ENCODE data around the gene C1orf167.
A peak's percentile ranks its signal among the peaks of the same experiment; 100 is the strongest.

Gene C1orf167

GRCh38 chr1:11746092-11746491 is 15.9 kb upstream of the C1orf167 start:
- no peak overlapping the region for H3K27ac Mint-ChIP-seq
- H3K27me3 Mint-ChIP-seq = no peaks in the 10 kb centered on the region
- H3K9me3 Mint-ChIP-seq = no peaks in the 10 kb centered on the region
- no peak overlapping the region for H3K4me3 Mint-ChIP-seq
- H3K4me1 Mint-ChIP-seq (ENCODE audit: low read depth) = peaks cover 25% of the 10 kb centered on the region
- H3K36me3 Mint-ChIP-seq (ENCODE audit: low read depth) = peaks cover 4% of the 10 kb centered on the region

DNA sequence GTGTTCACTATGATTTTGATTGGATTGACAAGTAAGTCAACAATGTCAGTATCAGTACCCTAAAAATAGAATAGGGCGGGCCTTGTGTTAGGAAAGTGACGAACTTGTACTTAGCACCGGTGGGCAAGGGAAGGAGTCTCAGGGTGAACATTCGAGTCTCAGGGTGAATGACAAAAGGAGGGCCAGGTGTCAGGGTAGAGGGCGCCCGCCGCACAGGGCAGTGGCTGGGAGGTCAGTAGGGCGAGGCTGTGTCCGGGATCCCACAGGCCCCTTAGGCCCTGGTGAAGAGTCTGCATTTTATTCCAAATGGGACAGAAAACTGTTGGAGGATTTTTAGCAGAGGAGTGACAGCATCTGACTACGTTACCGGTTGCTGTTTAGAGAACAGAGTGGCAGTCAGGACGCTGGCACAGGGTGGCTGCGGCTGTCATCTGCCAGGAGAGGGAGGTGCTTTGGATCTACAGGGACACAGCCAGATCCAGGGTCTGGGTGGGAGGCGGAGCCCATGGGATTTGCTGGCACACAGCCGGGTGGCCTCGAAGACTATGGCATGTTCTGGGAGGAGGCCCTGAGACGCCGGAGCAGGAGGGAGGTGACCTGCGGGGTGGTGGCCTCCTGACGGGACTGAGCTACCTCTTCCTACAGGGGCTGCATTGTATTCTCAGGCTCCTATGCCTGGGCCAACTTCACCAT is 15.1 kb upstream of the C1orf167 start:
- Mint-ChIP-seq H3K36me3 (ENCODE audit: low read depth) (peaks cover 4% of the 10 kb centered on the region), H3K27me3 (no peaks in the 10 kb centered on the region), H3K9me3 (no peaks in the 10 kb centered on the region), H3K4me3 (no peak overlapping the region), H3K4me1 (ENCODE audit: low read depth) (peaks cover 17% of the 10 kb centered on the region), H3K27ac (no peak overlapping the region)

DNA sequence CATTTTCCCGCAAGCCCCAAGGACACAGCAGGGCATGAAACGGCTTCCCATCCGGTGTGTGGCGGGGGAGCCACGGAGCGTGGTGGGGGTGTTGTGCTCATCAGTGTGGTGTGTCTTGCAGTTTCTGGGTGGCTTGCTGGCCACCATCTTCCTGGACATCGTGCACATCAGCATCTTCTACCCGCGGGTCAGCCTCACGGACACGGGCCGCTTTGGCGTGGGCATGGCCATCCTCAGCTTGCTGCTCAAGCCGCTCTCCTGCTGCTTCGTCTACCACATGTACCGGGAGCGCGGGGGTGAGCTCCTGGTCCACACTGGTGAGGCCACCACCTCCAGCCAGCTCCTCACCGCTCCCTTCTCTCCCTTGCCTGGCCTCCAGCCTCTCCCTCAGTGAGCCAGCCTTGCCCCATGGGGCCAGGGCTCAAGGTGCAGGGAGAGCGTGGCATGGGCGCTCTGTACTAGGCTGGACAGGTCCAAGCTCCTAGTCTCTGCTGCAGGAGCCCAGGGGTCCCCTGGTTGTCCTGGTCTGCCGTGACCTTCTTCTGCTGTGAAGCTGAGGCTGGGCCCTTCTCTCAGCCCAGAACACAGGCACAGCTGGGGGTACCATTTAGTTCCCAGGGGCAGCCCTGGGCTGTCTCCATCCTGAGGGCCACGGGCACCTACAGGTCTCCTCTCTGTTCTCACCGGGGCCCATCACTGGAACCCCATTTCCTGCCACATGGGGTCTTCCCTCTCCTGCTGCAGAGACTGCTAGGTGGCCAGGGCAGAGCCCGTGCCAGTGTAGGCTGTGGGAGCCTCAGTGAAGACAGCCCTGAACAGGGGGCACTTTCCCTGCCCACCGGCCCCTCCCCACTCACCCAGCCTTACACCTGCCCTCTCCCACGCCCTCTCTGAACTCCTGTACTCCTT is 13.4 kb upstream of the C1orf167 start:
- H3K27me3 Mint-ChIP-seq = no peaks in the 10 kb centered on the region
- no peak overlapping the region for H3K4me3 Mint-ChIP-seq
- H3K4me1 Mint-ChIP-seq (ENCODE audit: low read depth) = peaks cover 6% of the 10 kb centered on the region
- peak overlapping the region; percentile 65 for H3K27ac Mint-ChIP-seq
- H3K36me3 Mint-ChIP-seq (ENCODE audit: low read depth) = peaks cover 4% of the 10 kb centered on the region
- H3K9me3 Mint-ChIP-seq = no peaks in the 10 kb centered on the region

GRCh38 chr1:11749203-11749689 is 12.7 kb upstream of the C1orf167 start:
- Mint-ChIP-seq H3K27ac (peak overlapping the region; percentile 65), H3K4me3 (no peak overlapping the region), H3K9me3 (no peaks in the 10 kb centered on the region), H3K4me1 (ENCODE audit: low read depth) (peaks cover 6% of the 10 kb centered on the region), H3K27me3 (no peaks in the 10 kb centered on the region), H3K36me3 (ENCODE audit: low read depth) (peaks cover 4% of the 10 kb centered on the region)

DNA sequence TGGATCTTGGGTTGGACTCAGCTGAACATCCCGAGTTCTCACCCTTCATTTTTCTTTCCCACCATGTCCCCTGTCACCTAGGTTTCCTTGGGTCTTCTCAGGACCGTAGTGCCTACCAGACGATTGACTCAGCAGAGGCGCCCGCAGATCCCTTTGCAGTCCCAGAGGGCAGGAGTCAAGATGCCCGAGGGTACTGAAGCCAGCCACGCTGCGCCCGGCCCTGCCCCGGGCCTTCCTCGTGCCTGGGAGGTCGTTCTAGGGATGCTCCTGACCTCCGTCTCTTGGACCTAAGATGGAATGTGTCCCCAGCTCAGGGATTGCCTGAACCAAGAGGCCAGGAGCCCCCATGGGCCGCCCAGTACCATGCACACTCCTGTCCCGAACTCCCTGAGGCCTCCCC is 12.0 kb upstream of the C1orf167 start:
- no peaks in the 10 kb centered on the region for H3K27me3 Mint-ChIP-seq
- H3K4me3 Mint-ChIP-seq = no peak overlapping the region
- no peak overlapping the region for H3K27ac Mint-ChIP-seq
- H3K9me3 Mint-ChIP-seq = no peaks in the 10 kb centered on the region
- peaks cover 6% of the 10 kb centered on the region for H3K4me1 Mint-ChIP-seq (ENCODE audit: low read depth)
- peaks cover 4% of the 10 kb centered on the region for H3K36me3 Mint-ChIP-seq (ENCODE audit: low read depth)

DNA sequence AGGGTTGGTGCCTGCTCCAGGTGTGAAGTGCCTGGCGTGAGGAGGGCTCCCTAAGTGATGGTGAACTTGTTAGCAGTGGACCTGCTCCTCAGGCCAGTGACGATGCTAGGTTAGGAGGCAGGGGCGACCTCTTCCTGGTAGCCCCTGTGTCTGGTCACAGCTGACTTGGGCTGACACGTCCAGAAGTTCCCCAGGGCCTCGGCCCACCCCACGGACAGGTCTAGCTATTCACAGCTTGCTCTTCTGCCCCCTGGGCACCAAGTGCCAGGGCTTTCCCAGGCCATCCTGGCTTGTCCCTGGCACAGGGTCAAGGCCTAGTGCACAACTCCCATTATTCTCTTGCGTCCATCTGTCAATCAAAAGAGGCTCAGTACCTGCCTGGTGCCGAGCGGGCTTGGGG is 10.9 kb upstream of the C1orf167 start:
- Mint-ChIP-seq H3K4me1 (ENCODE audit: low read depth) (peaks cover 6% of the 10 kb centered on the region), H3K36me3 (ENCODE audit: low read depth) (peaks cover 4% of the 10 kb centered on the region), H3K9me3 (no peaks in the 10 kb centered on the region), H3K4me3 (no peak overlapping the region), H3K27me3 (no peaks in the 10 kb centered on the region), H3K27ac (no peak overlapping the region)

DNA sequence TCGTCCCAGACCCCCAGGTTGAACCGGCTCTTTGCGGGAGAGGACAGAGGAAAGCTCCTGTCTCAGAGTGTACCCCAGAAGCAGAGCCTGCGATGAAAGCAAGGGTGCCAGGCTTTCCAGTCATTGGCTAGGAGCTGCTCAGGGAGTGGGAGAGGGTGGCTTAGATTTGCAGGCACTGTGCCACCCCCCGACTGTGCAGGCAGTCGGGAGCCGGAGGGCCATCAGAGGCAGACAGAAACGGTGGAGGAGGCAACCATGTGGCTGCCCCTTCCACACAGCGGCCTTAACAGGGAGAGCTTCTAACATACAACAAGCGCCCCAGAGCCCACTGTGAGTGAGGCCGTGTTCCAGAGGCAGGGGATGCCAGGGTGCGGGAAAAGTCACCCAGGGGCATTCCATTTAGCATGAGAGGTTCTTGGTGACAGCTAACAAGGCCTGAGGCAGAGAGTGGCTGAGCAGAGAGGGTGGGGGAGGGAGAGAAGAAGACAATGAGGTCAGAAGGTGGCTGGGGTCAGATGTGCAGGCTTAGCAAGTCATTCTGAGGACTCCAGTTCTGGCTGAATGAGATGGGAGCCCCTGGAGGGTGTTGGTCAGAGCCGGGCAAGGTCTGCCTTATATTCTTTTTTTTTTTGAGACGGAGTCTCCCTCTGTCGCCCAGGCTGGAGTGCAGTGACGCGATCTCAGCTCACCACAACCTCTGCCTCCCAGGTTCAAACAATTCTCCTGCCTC is 9.5 kb upstream of the C1orf167 start:
- Mint-ChIP-seq H3K9me3 (no peaks in the 10 kb centered on the region), H3K4me1 (ENCODE audit: low read depth) (peaks cover 6% of the 10 kb centered on the region), H3K27me3 (no peaks in the 10 kb centered on the region), H3K27ac (no peak overlapping the region), H3K36me3 (ENCODE audit: low read depth) (no peaks in the 10 kb centered on the region), H3K4me3 (no peak overlapping the region)

GRCh38 chr1:11753555-11754208 is 8.3 kb upstream of the C1orf167 start:
- Mint-ChIP-seq H3K4me3 (no peak overlapping the region), H3K27ac (no peak overlapping the region), H3K36me3 (ENCODE audit: low read depth) (no peaks in the 10 kb centered on the region), H3K27me3 (no peaks in the 10 kb centered on the region), H3K4me1 (ENCODE audit: low read depth) (peaks cover 6% of the 10 kb centered on the region), H3K9me3 (no peaks in the 10 kb centered on the region)

DNA sequence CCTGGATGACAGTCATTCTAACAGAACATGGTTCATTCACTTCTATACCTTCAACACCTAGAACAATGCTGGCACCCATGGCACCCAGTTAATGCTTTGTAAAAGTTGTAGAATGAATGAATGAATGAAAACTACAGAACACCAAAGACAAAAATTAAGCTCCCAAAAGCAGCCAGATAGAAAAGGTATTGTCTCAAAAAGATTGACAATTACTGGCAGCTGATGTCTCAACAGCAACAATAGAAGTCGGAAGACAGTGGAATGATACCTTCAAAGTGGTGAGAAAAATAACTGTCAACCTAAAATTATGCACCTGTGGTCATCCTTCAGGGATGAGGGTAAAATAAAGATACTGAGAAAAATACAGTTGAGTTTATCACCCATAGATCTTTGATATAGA is 4.9 kb upstream of the C1orf167 start:
- Mint-ChIP-seq H3K4me1 (ENCODE audit: low read depth) (peaks cover 3% of the 10 kb centered on the region), H3K4me3 (no peak overlapping the region), H3K27ac (no peak overlapping the region), H3K36me3 (ENCODE audit: low read depth) (no peaks in the 10 kb centered on the region), H3K27me3 (peaks cover 5% of the 10 kb centered on the region), H3K9me3 (no peaks in the 10 kb centered on the region)

GRCh38 chr1:11759791-11760190 is 2.2 kb upstream of the C1orf167 start:
- no peaks in the 10 kb centered on the region for H3K36me3 Mint-ChIP-seq (ENCODE audit: low read depth)
- no peaks in the 10 kb centered on the region for H3K9me3 Mint-ChIP-seq
- H3K27me3 Mint-ChIP-seq = peaks cover 13% of the 10 kb centered on the region
- no peak overlapping the region for H3K27ac Mint-ChIP-seq
- H3K4me1 Mint-ChIP-seq (ENCODE audit: low read depth) = peaks cover 3% of the 10 kb centered on the region
- no peak overlapping the region for H3K4me3 Mint-ChIP-seq

DNA sequence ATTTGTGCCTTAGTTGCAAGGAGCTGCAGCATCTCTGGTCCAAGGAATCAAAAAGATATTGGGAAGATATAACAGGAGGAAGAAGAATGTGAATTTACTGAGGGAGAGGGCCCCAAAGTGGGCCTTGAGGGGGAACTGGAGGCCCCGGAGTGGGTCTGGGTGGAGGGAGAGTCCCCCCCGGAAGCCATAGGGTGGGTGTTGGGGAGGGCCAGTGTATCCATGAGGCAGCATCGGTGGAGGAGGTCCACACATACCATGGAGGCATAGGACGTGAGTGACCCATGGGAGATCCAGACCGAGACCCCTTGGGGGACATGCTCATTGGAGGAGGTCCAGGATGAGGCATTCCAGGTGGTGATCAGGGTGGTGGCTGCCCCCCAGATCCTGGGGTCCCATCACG is 708 bp upstream of the C1orf167 start:
- no peak overlapping the region for H3K27ac Mint-ChIP-seq
- H3K9me3 Mint-ChIP-seq = no peaks in the 10 kb centered on the region
- H3K4me1 Mint-ChIP-seq (ENCODE audit: low read depth) = peaks cover 3% of the 10 kb centered on the region
- H3K36me3 Mint-ChIP-seq (ENCODE audit: low read depth) = no peaks in the 10 kb centered on the region
- peaks cover 13% of the 10 kb centered on the region for H3K27me3 Mint-ChIP-seq
- no peak overlapping the region for H3K4me3 Mint-ChIP-seq

DNA sequence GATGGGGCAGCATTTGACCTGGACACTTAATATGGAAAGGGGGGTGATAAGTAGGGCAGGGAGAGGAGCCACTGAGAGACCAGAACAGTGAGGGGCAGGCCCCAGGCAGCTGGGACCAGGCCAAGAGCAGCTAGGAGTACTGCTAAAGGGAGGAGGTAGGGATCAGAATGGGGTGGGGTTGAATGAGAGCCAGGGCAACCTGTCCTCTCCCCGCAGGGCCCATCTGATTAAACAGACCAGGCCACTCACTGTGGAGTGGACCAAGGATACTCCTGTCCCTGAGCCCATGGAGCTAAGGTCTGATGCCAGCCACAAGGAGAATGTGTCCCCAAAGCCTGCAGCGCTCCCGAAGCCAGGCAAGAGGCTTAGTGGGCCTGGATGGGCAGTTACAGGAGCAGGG is 2.1 kb downstream of the C1orf167 start:
- Mint-ChIP-seq H3K36me3 (ENCODE audit: low read depth) (no peaks in the 10 kb centered on the region), H3K4me3 (no peak overlapping the region), H3K27ac (no peak overlapping the region), H3K9me3 (no peaks in the 10 kb centered on the region), H3K4me1 (ENCODE audit: low read depth) (peaks cover 3% of the 10 kb centered on the region), H3K27me3 (peaks cover 13% of the 10 kb centered on the region)

GRCh38 chr1:11764519-11764918 is 2.5 kb downstream of the C1orf167 start:
- H3K9me3 Mint-ChIP-seq = no peaks in the 10 kb centered on the region
- peaks cover 13% of the 10 kb centered on the region for H3K27me3 Mint-ChIP-seq
- H3K4me1 Mint-ChIP-seq (ENCODE audit: low read depth) = peaks cover 3% of the 10 kb centered on the region
- H3K27ac Mint-ChIP-seq = no peak overlapping the region
- H3K4me3 Mint-ChIP-seq = no peak overlapping the region
- no peaks in the 10 kb centered on the region for H3K36me3 Mint-ChIP-seq (ENCODE audit: low read depth)

- Mint-ChIP-seq H3K4me1 (ENCODE audit: low read depth) (peaks cover 3% of the 10 kb centered on the region), H3K36me3 (ENCODE audit: low read depth) (no peaks in the 10 kb centered on the region), H3K4me3 (no peak overlapping the region), H3K27ac (no peak overlapping the region), H3K27me3 (peaks cover 13% of the 10 kb centered on the region), H3K9me3 (no peaks in the 10 kb centered on the region)
Measured at GRCh38 chr1:11765661-11766428, 3.9 kb downstream of the C1orf167 start.

Measured in stimulated activated naive CD8-positive, alpha-beta T cell treated with anti-CD3 and anti-CD28 coated beads, Interleukin-15, Interleukin-2, amounts not matched to agents 100 ng/mL and 50 ng/mL, for 24 hours (primary cell).